Kidney epithelial cell (primary cell): ENCODE results near the gene DYNLRB1. TPM values are rescaled to one million over a fixed set of nuclear protein-coding genes. Genes with fewer than 3 reads are reported as not detected.
"Not testable (repeated sequence)": the region's sequence is repeated elsewhere in the genome, so short reads cannot be mapped to it uniquely, and the experiment has no call there.

Experiments used
- DNase-seq: peaks from one replicate; pipeline ENCODE4 v3.0.0-alpha.2; 2010; ENCODE audit warnings: low read depth
- H3K27me3 ChIP-seq: 2 replicates; pipeline ENCODE4 v1.6.0; 2011; ENCODE audit warnings: low read length; ENCODE audit not compliant: control insufficient read depth, insufficient read depth
- H3K36me3 ChIP-seq: 2 replicates; pipeline ENCODE4 v1.5.1; 2011; ENCODE audit warnings: low read length; ENCODE audit not compliant: control insufficient read depth, insufficient read depth
- H3K4me3 ChIP-seq: 2 replicates; pipeline ENCODE4 v1.5.1; 2011; ENCODE audit warnings: low read depth, mild to moderate bottlenecking, control low read depth, low read length
- CTCF ChIP-seq: IDR thresholded peaks from 2 replicates; pipeline ENCODE4 v1.5.1; 2011; ENCODE audit warnings: mild to moderate bottlenecking, moderate library complexity, low read length, control low read depth, inconsistent platforms; ENCODE audit not compliant: insufficient read depth, poor library complexity, severe bottlenecking
- total RNA-seq: library from RNA; depleted of rRNA; stranded (reverse); fragments of >200 nt; gene quantifications from 2 replicates; pipeline ENCODE4 v1.2.3, GENCODE V29; 2015

Gene DYNLRB1
- total RNA-seq, 1 donor from 2014 or later, result 143 TPM

GRCh38 chr20:34514897-34515483, 1.2 kb upstream of the DYNLRB1 start:
- Histone ChIP-seq H3K27me3 (no peaks in the 10 kb centered on the region), H3K4me3 (peak overlapping the region; percentile 65), H3K36me3 (no peaks in the 10 kb centered on the region)
- DNase-seq, result no peak
- no peak for TF ChIP-seq CTCF

- Histone ChIP-seq H3K4me3 (peak overlapping the region; percentile 65), H3K27me3 (no peaks in the 10 kb centered on the region), H3K36me3 (no peaks in the 10 kb centered on the region)
- no peak for TF ChIP-seq CTCF
- no peak for DNase-seq
Observed at GRCh38 chr20:34515484-34516246, 557 bp upstream of the DYNLRB1 start.

- no peaks in the 10 kb centered on the region for H3K27me3 ChIP-seq
- TF ChIP-seq CTCF, result no peak
- DNase-seq, result no peak
- no peaks in the 10 kb centered on the region for H3K36me3 ChIP-seq
- H3K4me3 ChIP-seq, result peak overlapping the region; percentile 65
Observed at GRCh38 chr20:34517114-34517505, 888 bp downstream of the DYNLRB1 start.

- H3K4me3 ChIP-seq, H3K36me3 ChIP-seq, DNase-seq, H3K27me3 ChIP-seq: not testable (repeated sequence)
Observed at GRCh38 chr20:34518863-34519262, 2.6 kb downstream of the DYNLRB1 start.

GRCh38 chr20:34519841-34520240, 3.6 kb downstream of the DYNLRB1 start:
- not testable (repeated sequence) for H3K27me3 ChIP-seq, DNase-seq, H3K36me3 ChIP-seq, H3K4me3 ChIP-seq

- Histone ChIP-seq H3K4me3 (no peak overlapping the region), H3K36me3 (peaks cover 3% of the 10 kb centered on the region), H3K27me3 (no peaks in the 10 kb centered on the region)
- peak; percentile 82 for TF ChIP-seq CTCF
- no peak for DNase-seq
Observed at GRCh38 chr20:34522969-34523871, 7.0 kb downstream of the DYNLRB1 start.
